Epidermal melanocyte (primary cell): Measurements from ENCODE around the gene EBI3.
"Not testable (repeated sequence)": the region's sequence is repeated elsewhere in the genome, so short reads cannot be mapped to it uniquely, and the experiment has no call there.

Experiments
- DNase-seq: peaks from one replicate; pipeline ENCODE4 v3.0.0; 2011; ENCODE audit warnings: low spot score; ENCODE audit not compliant: insufficient read length

EBI3 gene

GRCh38 chr19:4234142-4234861 lies 5.0 kb downstream of the EBI3 start:
- DNase-seq: no peak

- DNase-seq: no peak
These were observed 5.5 kb downstream of the EBI3 start for GRCh38 chr19:4234862-4235201.

- not testable (repeated sequence) for DNase-seq
These were observed 8.2 kb downstream of the EBI3 start for GRCh38 chr19:4237510-4237909.

- no peak for DNase-seq
These were observed 9.5 kb downstream of the EBI3 start for GRCh38 chr19:4238831-4239230.

- DNase-seq: no peak
These were observed 12.6 kb downstream of the EBI3 start for GRCh38 chr19:4241824-4242430.

GRCh38 chr19:4245938-4246337 lies 16.6 kb downstream of the EBI3 start:
- not testable (repeated sequence) for DNase-seq

- peak; percentile 99 for DNase-seq
These were observed 17.7 kb downstream of the EBI3 start, which contains the start of gene YJU2 for GRCh38 chr19:4246767-4247593. Gene YJU2 (plus strand): TSS chr19:4247080. CDS start chr19:4247147, 67 bp downstream.

- no peak for DNase-seq
These were observed 27.2 kb downstream of the EBI3 start for GRCh38 chr19:4256563-4256962.

GRCh38 chr19:4257025-4257424 lies 27.7 kb downstream of the EBI3 start:
- DNase-seq: no peak

GRCh38 chr19:4258181-4258580 lies 28.9 kb downstream of the EBI3 start:
- DNase-seq: no peak

- DNase-seq: no peak
These were observed 31.4 kb downstream of the EBI3 start for GRCh38 chr19:4260613-4261191.

- no peak for DNase-seq
These were observed 35.5 kb downstream of the EBI3 start for GRCh38 chr19:4264812-4265211.

- DNase-seq: no peak
These were observed 37.1 kb downstream of the EBI3 start for GRCh38 chr19:4266253-4267000.

- DNase-seq: no peak
These were observed 38.0 kb downstream of the EBI3 start for GRCh38 chr19:4267101-4267900.

- DNase-seq: no peak
These were observed 38.8 kb downstream of the EBI3 start for GRCh38 chr19:4267901-4268815.

- no peak for DNase-seq
These were observed 39.6 kb downstream of the EBI3 start for GRCh38 chr19:4268816-4269430.

GRCh38 chr19:4272894-4273293 lies 43.6 kb downstream of the EBI3 start:
- no peak for DNase-seq

- DNase-seq: not testable (repeated sequence)
These were observed 45.0 kb downstream of the EBI3 start for GRCh38 chr19:4274321-4274686.

GRCh38 chr19:4277191-4277696 lies 47.9 kb downstream of the EBI3 start:
- DNase-seq: no peak
